ENCODE data around the gene PRKCH. TPM values are rescaled to one million over a fixed set of nuclear protein-coding genes. Genes with fewer than 3 reads are reported as not detected.

PRKCH gene
- total RNA-seq, 1 experiment from 2014 or later: 170 TPM

DNA sequence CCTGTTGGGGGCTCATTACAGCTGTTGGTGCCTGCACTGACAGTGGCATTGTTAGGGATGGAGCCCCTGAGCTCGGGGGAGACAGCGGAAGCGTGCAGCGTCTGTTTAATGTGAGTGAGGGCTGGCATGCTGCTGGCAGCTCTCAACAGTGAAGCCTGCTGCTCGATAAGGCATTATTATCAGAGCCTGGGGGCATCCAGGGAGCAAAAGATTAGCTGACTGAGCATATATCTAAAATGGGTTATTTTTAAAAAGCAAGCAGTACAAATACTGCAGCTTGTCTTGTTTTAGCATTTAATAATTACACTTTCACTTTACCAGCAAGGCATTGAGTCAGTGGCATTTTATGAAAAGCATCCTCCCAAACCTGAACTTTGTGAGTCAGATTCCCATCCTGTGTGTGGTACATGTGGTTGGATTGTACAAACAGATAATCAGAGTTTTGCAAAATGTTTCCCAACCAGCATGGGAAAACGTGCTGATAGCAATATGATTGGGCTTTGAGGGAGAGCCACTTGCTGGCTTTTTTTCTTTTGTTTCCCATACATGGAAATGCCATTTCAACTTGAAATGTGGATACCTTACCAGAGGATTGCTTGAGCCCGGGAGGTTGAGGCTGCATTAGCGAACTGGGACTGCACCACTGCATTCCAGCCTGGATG, 150.8 kb downstream of the PRKCH start:
- H3K36me3 ChIP-seq (ENCODE audit: low read depth, low read length): no peaks in the 10 kb centered on the region
- H3F3A ChIP-seq (ENCODE audit: low read length, unreplicated experiment): peaks cover 4% of the 10 kb centered on the region
- H3K27ac ChIP-seq (ENCODE audit: low read length): peak overlapping the region; percentile 93
- intact Hi-C loops (cut with micrococcal nuclease): loop anchor here (1.0 to 10.0 kb wide), 9 partner anchors 65 to 553 kb away; partner anchors contain the start of gene HIF1A
- H4K20me1 ChIP-seq (ENCODE audit: low read length): no peaks in the 10 kb centered on the region
- peak overlapping the region; percentile 83 for H3K9ac ChIP-seq (ENCODE audit: low read length)
- H3K79me2 ChIP-seq (ENCODE audit: low read length): peaks cover 19% of the 10 kb centered on the region
- BruUV-seq (replicated peaks): no TSS peak
- H3K4me2 ChIP-seq (ENCODE audit: low read length): peak overlapping the region; percentile 91
- TF ChIP-seq, protein P1, sequence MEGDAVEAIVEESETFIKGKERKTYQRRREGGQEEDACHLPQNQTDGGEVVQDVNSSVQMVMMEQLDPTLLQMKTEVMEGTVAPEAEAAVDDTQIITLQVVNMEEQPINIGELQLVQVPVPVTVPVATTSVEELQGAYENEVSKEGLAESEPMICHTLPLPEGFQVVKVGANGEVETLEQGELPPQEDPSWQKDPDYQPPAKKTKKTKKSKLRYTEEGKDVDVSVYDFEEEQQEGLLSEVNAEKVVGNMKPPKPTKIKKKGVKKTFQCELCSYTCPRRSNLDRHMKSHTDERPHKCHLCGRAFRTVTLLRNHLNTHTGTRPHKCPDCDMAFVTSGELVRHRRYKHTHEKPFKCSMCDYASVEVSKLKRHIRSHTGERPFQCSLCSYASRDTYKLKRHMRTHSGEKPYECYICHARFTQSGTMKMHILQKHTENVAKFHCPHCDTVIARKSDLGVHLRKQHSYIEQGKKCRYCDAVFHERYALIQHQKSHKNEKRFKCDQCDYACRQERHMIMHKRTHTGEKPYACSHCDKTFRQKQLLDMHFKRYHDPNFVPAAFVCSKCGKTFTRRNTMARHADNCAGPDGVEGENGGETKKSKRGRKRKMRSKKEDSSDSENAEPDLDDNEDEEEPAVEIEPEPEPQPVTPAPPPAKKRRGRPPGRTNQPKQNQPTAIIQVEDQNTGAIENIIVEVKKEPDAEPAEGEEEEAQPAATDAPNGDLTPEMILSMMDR (conservative IDR thresholded peaks at IDR 0.05; ENCODE audit: low read depth, low read length): no peak
- TF ChIP-seq EZH2phosphoT487 (IDR thresholded peaks at IDR 0.05; ENCODE audit: borderline replicate concordance, low read length): no peak
- TF ChIP-seq EZH2 (IDR thresholded peaks at IDR 0.05; ENCODE audit: low read length, unreplicated experiment): no peak
- no peak overlapping the region for H2AFZ ChIP-seq (ENCODE audit: low read length)
- H3K4me1 ChIP-seq (ENCODE audit: insufficient read depth, low read length): peaks cover 61% of the 10 kb centered on the region
- POLR2A ChIA-PET (ENCODE audit: unreplicated experiment): interaction anchor here (0.6 to 1.0 kb wide), 4 partner anchors 53 to 290 kb away, joined by 3 to 4 read pairs (median 4); partner anchors contain the start of gene SNAPC1
- H3K4me3 ChIP-seq (ENCODE audit: low read length): peak overlapping the region; percentile 68
- H3K27me3 ChIP-seq (ENCODE audit: low read length): no peaks in the 10 kb centered on the region
- no peaks in the 10 kb centered on the region for H3K9me3 ChIP-seq (ENCODE audit: low read length)
- DNase-seq (peak; percentile 100), ATAC-seq (peak; percentile 79)
- no peaks in the 10 kb centered on the region for H3K9me2 ChIP-seq (replicated peaks; ENCODE audit: low read length)
- CTCF ChIA-PET: interaction anchor here (0.6 to 0.9 kb wide), 3 partner anchors 11 to 366 kb away, joined by 3 to 5 read pairs (median 5); no protein-coding TSS in a partner anchor

DNA sequence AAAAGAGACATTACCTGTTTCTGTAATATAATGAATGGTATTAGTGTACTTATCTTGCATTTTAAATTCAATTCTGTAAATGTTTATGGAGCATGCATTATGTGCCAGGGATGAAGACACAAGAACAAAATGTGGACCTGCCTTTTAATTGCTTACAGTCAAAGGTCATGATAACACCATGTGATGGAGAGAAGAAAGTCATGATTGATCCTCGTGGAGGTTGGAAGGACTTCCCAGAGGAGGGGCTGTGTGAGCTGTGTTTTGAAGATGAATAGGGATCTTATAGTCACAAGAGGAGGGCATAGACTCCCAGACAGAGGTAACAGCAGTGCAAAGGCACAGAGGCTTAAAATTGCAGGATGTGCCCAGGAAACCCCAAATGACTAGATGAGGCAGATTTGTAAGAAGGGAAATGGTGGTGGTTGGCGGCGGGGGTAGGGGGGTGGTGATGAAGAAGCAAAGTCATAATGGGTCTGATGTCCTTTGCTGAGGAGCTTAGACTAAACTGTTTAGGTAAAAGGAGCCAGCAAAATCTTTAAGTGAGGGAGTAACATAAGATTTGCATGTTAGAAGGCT, 151.5 kb downstream of the PRKCH start:
- no peak for TF ChIP-seq EZH2phosphoT487 (IDR thresholded peaks at IDR 0.05; ENCODE audit: borderline replicate concordance, low read length)
- TF ChIP-seq, protein P1 (conservative IDR thresholded peaks at IDR 0.05; ENCODE audit: low read depth, low read length): no peak
- no peak for TF ChIP-seq EZH2 (IDR thresholded peaks at IDR 0.05; ENCODE audit: low read length, unreplicated experiment)
- POLR2A ChIA-PET (ENCODE audit: unreplicated experiment): no interaction called here
- H3K79me2 ChIP-seq (ENCODE audit: low read length): peaks cover 19% of the 10 kb centered on the region

More for the DNA sequence above, 151.5 kb downstream of the PRKCH start:
- Histone ChIP-seq H3K4me3 (ENCODE audit: low read length) (peak overlapping the region; percentile 8; the same call in 1 of the 2 replicates), H2AFZ (ENCODE audit: low read length) (no peak overlapping the region), H3K9me3 (ENCODE audit: low read length) (no peaks in the 10 kb centered on the region), H3F3A (ENCODE audit: low read length, unreplicated experiment) (peaks cover 4% of the 10 kb centered on the region), H3K4me1 (ENCODE audit: insufficient read depth, low read length) (peaks cover 69% of the 10 kb centered on the region), H3K27ac (ENCODE audit: low read length) (peak overlapping the region; percentile 93), H4K20me1 (ENCODE audit: low read length) (no peaks in the 10 kb centered on the region), H3K4me2 (ENCODE audit: low read length) (peak overlapping the region; percentile 91), H3K9me2 (replicated peaks; ENCODE audit: low read length) (no peaks in the 10 kb centered on the region), H3K9ac (ENCODE audit: low read length) (peak overlapping the region; percentile 77), H3K27me3 (ENCODE audit: low read length) (no peaks in the 10 kb centered on the region), H3K36me3 (ENCODE audit: low read depth, low read length) (no peaks in the 10 kb centered on the region)
- intact Hi-C loops (cut with micrococcal nuclease): loop anchor here (1.0 to 10.0 kb wide), 9 partner anchors 64 to 552 kb away; partner anchors contain the start of gene HIF1A
- BruUV-seq (replicated peaks): TSS peak; percentile 51
- CTCF ChIA-PET: interaction anchor here (0.6 kb wide), 1 partner anchor 183 kb away, joined by 3 read pairs; no protein-coding TSS in a partner anchor
- ATAC-seq (no peak), DNase-seq (no peak)
